Skeletal muscle satellite cell (primary cell): Measurements from ENCODE around the gene FHOD3.
A peak's percentile ranks its signal among the peaks of the same experiment; 100 is the strongest.

Experiments used
- H3K27me3 ChIP-seq: 2 replicates; pipeline ENCODE4 v1.7.0; 2013; ENCODE audit warnings: low read length; ENCODE audit not compliant: control insufficient read depth, insufficient read depth
- H3K36me3 ChIP-seq: 2 replicates; pipeline ENCODE4 v1.7.0; 2013; ENCODE audit warnings: mild to moderate bottlenecking, control low read depth, low read length; ENCODE audit not compliant: insufficient read depth
- H3K4me1 ChIP-seq: 2 replicates; pipeline ENCODE4 v1.7.0; 2013; ENCODE audit warnings: low read length; ENCODE audit not compliant: control insufficient read depth, insufficient read depth
- H3K4me2 ChIP-seq: 2 replicates; pipeline ENCODE4 v1.7.0; 2013; ENCODE audit warnings: mild to moderate bottlenecking, low read length
- H3K4me3 ChIP-seq: 2 replicates; pipeline ENCODE4 v1.7.0; 2013; ENCODE audit warnings: low read length
- H3K9ac ChIP-seq: 2 replicates; pipeline ENCODE4 v1.7.0; 2013; ENCODE audit warnings: mild to moderate bottlenecking, low read depth, low read length, moderate library complexity
- H3K9me3 ChIP-seq: replicated peaks from 2 replicates; pipeline ENCODE4 v1.7.0; 2013; ENCODE audit warnings: mild to moderate bottlenecking, control low read depth, low read length

The FHOD3 gene

GRCh38 chr18:36419900-36420531, 122.5 kb downstream of the FHOD3 start:
- peaks cover 22% of the 10 kb centered on the region for H3K4me1 ChIP-seq
- H3K27me3 ChIP-seq, result no peaks in the 10 kb centered on the region
- H3K9me3 ChIP-seq, result no peaks in the 10 kb centered on the region
- H3K4me2 ChIP-seq, result no peak overlapping the region
- H3K36me3 ChIP-seq, result no peaks in the 10 kb centered on the region
- H3K4me3 ChIP-seq, result no peak overlapping the region
- no peak overlapping the region for H3K9ac ChIP-seq

- Histone ChIP-seq H3K4me3 (no peak overlapping the region), H3K4me2 (no peak overlapping the region), H3K9me3 (no peaks in the 10 kb centered on the region), H3K9ac (no peak overlapping the region), H3K4me1 (peaks cover 22% of the 10 kb centered on the region), H3K27me3 (no peaks in the 10 kb centered on the region), H3K36me3 (no peaks in the 10 kb centered on the region)
Observed at GRCh38 chr18:36420826-36421225, 123.3 kb downstream of the FHOD3 start.

GRCh38 chr18:36424741-36425142, 127.2 kb downstream of the FHOD3 start:
- H3K9me3 ChIP-seq, result no peaks in the 10 kb centered on the region

GRCh38 chr18:36427369-36427768, 129.9 kb downstream of the FHOD3 start:
- H3K4me3 ChIP-seq, result no peak overlapping the region
- H3K36me3 ChIP-seq, result no peaks in the 10 kb centered on the region

More at GRCh38 chr18:36424741-36425142, 127.2 kb downstream of the FHOD3 start:
- no peak overlapping the region for H3K4me2 ChIP-seq
- H3K4me1 ChIP-seq, result peaks cover 15% of the 10 kb centered on the region
- H3K36me3 ChIP-seq, result no peaks in the 10 kb centered on the region
- no peak overlapping the region for H3K4me3 ChIP-seq
- H3K9ac ChIP-seq, result no peak overlapping the region
- no peaks in the 10 kb centered on the region for H3K27me3 ChIP-seq

GRCh38 chr18:36427831-36428230, 130.3 kb downstream of the FHOD3 start:
- Histone ChIP-seq H3K27me3 (no peaks in the 10 kb centered on the region), H3K4me1 (no peaks in the 10 kb centered on the region), H3K4me2 (no peak overlapping the region), H3K4me3 (no peak overlapping the region), H3K36me3 (no peaks in the 10 kb centered on the region), H3K9me3 (no peaks in the 10 kb centered on the region), H3K9ac (no peak overlapping the region)

More at GRCh38 chr18:36427369-36427768, 129.9 kb downstream of the FHOD3 start:
- H3K4me2 ChIP-seq, result no peak overlapping the region
- no peaks in the 10 kb centered on the region for H3K27me3 ChIP-seq
- H3K4me1 ChIP-seq, result no peaks in the 10 kb centered on the region
- no peaks in the 10 kb centered on the region for H3K9me3 ChIP-seq
- H3K9ac ChIP-seq, result no peak overlapping the region

GRCh38 chr18:36428431-36429029, 131.0 kb downstream of the FHOD3 start:
- Histone ChIP-seq H3K4me2 (no peak overlapping the region), H3K9ac (no peak overlapping the region)

GRCh38 chr18:36432880-36433555, 135.5 kb downstream of the FHOD3 start:
- no peaks in the 10 kb centered on the region for H3K27me3 ChIP-seq
- no peaks in the 10 kb centered on the region for H3K4me1 ChIP-seq
- no peak overlapping the region for H3K9ac ChIP-seq
- H3K9me3 ChIP-seq, result no peaks in the 10 kb centered on the region
- no peak overlapping the region for H3K4me3 ChIP-seq
- H3K36me3 ChIP-seq, result no peaks in the 10 kb centered on the region
- H3K4me2 ChIP-seq, result no peak overlapping the region

More at GRCh38 chr18:36428431-36429029, 131.0 kb downstream of the FHOD3 start:
- no peaks in the 10 kb centered on the region for H3K27me3 ChIP-seq
- H3K36me3 ChIP-seq, result no peaks in the 10 kb centered on the region
- H3K9me3 ChIP-seq, result no peaks in the 10 kb centered on the region
- no peak overlapping the region for H3K4me3 ChIP-seq
- H3K4me1 ChIP-seq, result no peaks in the 10 kb centered on the region

GRCh38 chr18:36436387-36436786, 138.9 kb downstream of the FHOD3 start:
- Histone ChIP-seq H3K4me1 (peaks cover 20% of the 10 kb centered on the region), H3K36me3 (no peaks in the 10 kb centered on the region), H3K9ac (no peak overlapping the region), H3K4me3 (no peak overlapping the region), H3K9me3 (no peaks in the 10 kb centered on the region), H3K27me3 (no peaks in the 10 kb centered on the region), H3K4me2 (no peak overlapping the region)

GRCh38 chr18:36440614-36441013, 143.1 kb downstream of the FHOD3 start:
- Histone ChIP-seq H3K4me1 (peaks cover 34% of the 10 kb centered on the region), H3K4me2 (no peak overlapping the region)

GRCh38 chr18:36441426-36442240, 144.1 kb downstream of the FHOD3 start:
- no peaks in the 10 kb centered on the region for H3K9me3 ChIP-seq
- peak overlapping the region; percentile 14 for H3K9ac ChIP-seq
- no peaks in the 10 kb centered on the region for H3K27me3 ChIP-seq
- H3K4me2 ChIP-seq, result peak overlapping the region; percentile 46
- peaks cover 38% of the 10 kb centered on the region for H3K4me1 ChIP-seq
- H3K4me3 ChIP-seq, result no peak overlapping the region
- no peaks in the 10 kb centered on the region for H3K36me3 ChIP-seq

More at GRCh38 chr18:36440614-36441013, 143.1 kb downstream of the FHOD3 start:
- Histone ChIP-seq H3K9me3 (no peaks in the 10 kb centered on the region), H3K36me3 (no peaks in the 10 kb centered on the region), H3K9ac (no peak overlapping the region), H3K4me3 (no peak overlapping the region), H3K27me3 (no peaks in the 10 kb centered on the region)

GRCh38 chr18:36442717-36443116, 145.2 kb downstream of the FHOD3 start:
- H3K9me3 ChIP-seq, result no peaks in the 10 kb centered on the region

More at GRCh38 chr18:36442717-36443116, 145.2 kb downstream of the FHOD3 start:
- peaks cover 41% of the 10 kb centered on the region for H3K4me1 ChIP-seq
- no peak overlapping the region for H3K4me2 ChIP-seq
- H3K27me3 ChIP-seq, result no peaks in the 10 kb centered on the region
- H3K9ac ChIP-seq, result no peak overlapping the region
- no peak overlapping the region for H3K4me3 ChIP-seq
- H3K36me3 ChIP-seq, result no peaks in the 10 kb centered on the region
